KBM-7 (cell line): ENCODE results near the gene NTSR1.

ENCODE experiments used
- DNase-seq: peaks from one replicate; pipeline ENCODE4 v3.0.0-alpha.2; 2015
- in situ Hi-C: fragments of 300-500 bp; cut with MboI; formaldehyde crosslinking; loops from 2 replicates; pipeline ENCODE4 v1.14.3; 2020; ENCODE audit warnings: low sequenced_read_pairs, low pct_unique_long_range_greater_than_20kb, mixed read lengths

Gene NTSR1

GRCh38 chr20:62719250-62719935 is 10.8 kb downstream of the NTSR1 start:
- in situ Hi-C loops: no loop called here
- DNase-seq: no peak

- in situ Hi-C loops: no loop called here
- no peak for DNase-seq
Measured at GRCh38 chr20:62721511-62722370, 13.1 kb downstream of the NTSR1 start.

DNA sequence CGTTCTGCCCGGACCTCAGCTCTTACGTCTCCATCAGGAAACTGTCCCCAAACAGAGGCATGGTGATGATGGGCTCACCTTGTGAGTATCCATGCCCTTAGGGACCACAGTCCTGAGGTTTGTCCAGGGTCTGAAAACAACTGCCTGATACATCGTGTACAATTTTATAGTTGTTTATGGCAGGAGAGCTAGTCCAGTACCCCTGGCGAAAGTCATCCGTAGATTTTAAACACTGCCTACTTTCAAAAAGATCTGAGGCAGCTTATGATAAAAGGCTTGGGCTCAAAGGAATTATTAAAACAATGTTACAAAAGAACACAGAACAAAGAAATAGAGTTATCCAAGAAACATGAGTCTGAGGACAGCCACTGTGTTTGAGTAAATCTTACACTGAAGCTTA is 14.0 kb downstream of the NTSR1 start:
- no peak for DNase-seq
- in situ Hi-C loops: no loop called here

DNA sequence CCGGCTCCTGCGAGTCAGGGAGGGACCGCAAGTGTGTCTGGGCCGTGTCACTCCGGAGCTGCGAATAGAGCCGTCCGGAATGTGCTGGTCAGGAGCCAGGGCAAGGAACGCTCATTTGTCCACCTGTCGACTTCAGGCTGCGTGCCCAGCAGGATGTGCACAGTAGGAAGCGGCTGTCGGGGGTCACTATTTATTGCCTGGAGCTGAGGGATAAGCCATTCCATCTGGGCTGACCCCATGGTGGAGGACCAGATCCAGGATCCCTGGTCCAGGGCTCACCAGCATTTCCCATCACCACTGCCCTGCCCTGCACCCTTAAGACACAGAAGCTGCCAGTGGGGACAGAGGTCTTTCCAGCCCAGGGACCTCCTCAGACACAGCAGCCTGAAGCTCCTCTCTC is 14.7 kb downstream of the NTSR1 start:
- DNase-seq: no peak
- in situ Hi-C loops: no loop called here

- in situ Hi-C loops: no loop called here
- DNase-seq: no peak
Measured at GRCh38 chr20:62723768-62724450, 15.3 kb downstream of the NTSR1 start.

DNA sequence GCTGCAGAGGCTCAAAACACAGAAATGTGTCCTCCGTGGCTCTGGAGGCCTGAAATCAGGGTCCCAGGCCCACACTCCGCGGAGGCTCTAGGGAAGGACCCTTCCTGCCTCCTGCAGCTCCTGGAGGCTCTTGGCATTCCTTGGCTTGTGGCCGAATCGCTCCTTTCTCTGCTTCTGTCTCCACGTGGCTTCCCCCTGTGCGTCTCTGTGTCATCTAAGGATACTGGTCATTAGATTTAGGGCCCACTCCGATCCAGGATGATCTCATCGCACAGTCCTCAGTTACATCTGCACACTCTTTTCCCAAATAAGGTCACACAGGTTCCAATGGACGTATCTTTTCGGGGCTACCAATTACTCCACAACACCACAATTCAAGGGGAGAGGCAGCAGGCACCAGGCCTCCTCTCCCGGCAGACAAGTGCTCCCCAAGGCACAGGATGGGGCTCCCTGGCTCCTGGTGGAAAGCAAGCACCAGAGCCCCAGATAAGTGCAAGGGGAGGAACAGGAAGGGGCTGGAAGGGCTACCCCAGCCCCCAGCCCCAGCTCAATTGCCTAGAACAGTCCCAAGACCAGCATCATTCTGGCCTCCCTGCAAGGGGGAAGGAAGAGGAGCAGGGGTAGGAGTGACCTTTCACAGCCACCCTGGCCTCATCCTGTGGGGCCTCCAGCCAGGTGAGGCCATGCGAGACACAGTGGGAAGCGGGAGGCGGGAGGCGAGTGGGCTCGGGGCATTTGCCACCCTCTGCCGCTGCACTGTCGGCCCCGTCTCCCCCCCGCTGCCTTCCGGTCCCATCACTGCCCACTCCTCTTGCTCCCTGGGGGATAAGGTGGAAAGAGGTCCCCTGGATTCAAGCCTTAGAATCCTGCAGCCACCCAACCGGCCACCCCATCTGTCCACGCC is 16.3 kb downstream of the NTSR1 start:
- DNase-seq: no peak
- in situ Hi-C loops: no loop called here

GRCh38 chr20:62725596-62726268 is 17.1 kb downstream of the NTSR1 start:
- in situ Hi-C loops: no loop called here
- no peak for DNase-seq

GRCh38 chr20:62726276-62726675 is 17.6 kb downstream of the NTSR1 start:
- no peak for DNase-seq
- in situ Hi-C loops: no loop called here

- no peak for DNase-seq
- in situ Hi-C loops: no loop called here
Measured at GRCh38 chr20:62726716-62727583, 18.3 kb downstream of the NTSR1 start.

- in situ Hi-C loops: no loop called here
- DNase-seq: no peak
Measured at GRCh38 chr20:62727584-62728027, 19.0 kb downstream of the NTSR1 start.

DNA sequence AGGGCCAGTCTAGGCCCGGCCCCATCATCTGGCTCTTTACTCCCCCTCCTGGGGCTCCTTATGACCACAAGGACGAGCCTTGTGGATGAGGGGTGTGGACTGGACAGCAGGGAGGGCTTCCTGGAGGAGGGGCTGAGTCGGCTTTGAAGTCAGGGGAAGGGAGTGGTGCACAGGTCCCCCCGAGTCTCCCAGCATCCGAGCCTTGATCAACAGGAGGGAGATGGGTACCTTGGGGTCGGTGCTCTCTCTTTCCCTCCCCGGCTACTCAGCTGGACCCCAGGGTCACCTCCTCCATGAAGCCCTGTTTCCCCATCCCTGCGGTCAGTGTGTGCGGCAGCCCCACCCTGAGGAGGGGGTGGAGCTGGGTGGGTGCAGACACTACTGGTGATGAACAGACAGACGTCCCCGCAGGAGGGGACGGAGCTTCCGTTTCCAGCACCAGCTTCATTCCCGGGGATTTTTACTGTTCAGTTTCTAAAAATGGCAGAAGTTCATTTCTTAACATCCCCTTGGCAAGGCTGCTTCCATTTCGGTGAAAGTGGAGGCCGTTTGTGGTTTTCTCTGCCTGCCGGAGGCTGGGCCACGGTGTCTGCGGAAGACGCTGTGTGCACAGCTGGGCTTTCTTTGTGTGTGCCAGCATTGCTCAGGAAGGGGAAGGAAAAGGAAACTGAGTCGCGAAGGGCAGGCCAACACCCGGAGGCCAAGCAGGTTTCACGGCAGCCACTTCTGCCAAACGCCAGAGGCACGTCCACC is 19.6 kb downstream of the NTSR1 start:
- peak; percentile 90 for DNase-seq
- in situ Hi-C loops: no loop called here

DNA sequence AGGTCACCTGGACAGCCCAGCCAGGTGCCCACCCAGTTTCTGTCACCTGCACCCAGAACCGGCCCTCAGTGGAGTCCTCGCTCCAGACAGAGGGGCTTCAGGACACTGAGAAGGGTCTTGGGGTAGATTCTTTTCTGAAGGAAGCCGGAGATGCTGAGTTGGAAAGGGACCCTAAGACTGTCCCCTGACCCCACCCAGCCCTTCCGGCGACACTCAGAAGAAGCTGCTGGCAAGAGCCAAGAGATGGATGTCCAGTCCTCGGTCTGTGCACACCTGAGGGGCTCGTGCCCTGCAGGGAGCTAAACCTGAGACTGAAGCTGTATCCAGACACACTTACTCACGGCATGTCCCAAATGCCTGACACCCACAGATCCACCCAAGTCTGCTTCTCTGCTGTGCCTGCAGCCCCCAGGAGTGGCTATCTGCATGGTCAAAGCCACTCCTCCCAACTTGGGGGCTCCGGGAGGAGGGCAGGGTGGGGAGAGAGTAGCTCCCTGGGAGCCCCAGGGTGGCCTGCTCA is 20.2 kb downstream of the NTSR1 start:
- in situ Hi-C loops: no loop called here
- no peak for DNase-seq

- in situ Hi-C loops: no loop called here
- no peak for DNase-seq
Measured at GRCh38 chr20:62730481-62730880, 21.8 kb downstream of the NTSR1 start.

DNA sequence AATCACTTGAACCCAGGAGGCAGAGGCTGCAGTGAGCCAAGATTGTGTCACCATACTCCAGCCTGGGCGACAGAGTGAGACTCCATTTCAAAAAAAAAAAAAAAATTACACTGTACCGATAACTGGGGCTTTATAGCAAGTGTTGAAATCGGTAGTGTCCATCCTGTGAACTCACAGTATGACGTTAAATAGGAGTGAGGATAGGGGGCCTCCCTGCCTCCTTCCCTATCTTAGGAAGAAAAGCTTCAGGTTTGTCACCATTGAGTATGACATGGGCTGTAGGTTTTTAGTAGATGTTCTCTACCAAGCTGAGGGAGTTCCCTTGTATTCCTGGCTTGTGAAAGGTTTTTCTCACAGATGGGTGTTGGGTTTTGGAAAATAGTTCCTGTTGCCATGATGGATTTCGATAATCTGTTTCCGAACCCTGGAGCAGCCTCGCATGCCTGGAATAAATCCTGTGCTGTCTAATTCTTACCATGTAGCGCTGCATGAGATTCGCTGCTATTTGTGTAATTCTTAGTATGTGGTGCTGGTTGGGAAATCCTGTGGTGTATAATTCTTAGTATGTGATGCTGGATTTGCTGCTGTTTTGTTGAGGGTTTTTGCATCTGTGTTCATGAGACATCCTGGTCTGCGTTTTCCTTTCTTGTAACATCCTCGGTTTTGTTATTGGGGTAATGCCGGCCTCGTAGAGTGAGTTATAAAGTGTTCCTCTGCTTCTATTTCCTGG is 23.6 kb downstream of the NTSR1 start:
- in situ Hi-C loops: no loop called here
- no peak for DNase-seq

DNA sequence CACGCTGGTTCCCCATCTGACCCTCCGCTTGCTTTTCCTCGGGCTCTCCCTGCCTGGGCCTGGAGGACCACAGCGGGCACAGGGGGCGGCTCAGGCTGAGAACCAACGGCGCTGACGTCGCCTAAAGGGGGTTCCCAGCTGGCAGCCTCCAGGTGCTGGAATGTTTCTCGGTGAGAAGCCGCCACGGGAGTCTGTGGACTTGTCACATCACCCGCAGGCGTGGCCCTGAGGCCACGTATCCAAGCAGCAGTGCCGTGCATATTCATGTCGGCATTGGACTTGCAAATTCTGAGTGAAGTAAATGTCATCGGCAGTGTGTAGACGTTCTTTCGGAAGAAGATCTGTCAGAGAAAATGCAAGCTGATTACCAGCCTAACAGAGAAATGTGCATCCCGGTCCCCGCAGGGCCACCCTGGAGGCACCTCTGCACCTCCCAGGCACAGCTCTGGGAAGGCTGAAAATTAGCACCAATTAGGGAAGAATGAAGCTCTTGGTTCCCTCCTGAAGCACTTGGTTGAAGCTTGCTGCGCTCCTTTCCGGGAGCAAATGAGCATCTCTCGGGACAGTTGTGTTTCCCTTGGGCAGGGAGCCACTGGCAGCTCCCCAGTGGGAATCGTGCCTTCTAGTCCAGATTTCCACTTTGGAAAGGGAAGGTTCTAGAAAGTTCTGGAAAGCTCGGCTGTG is 24.3 kb downstream of the NTSR1 start:
- in situ Hi-C loops: no loop called here

GRCh38 chr20:62733526-62733842 is 24.8 kb downstream of the NTSR1 start:
- DNase-seq: no peak
- in situ Hi-C loops: no loop called here

More for the DNA sequence above, 24.3 kb downstream of the NTSR1 start:
- DNase-seq: no peak
